GM19372 (cell line): ENCODE measurements around the gene ZNF503.

ENCODE experiments used
- ATAC-seq: cut with Tn5 transposase; IDR thresholded peaks from one replicate; pipeline ENCODE4 v1.9.1; 2021; ENCODE audit warnings: mild to moderate bottlenecking, low read depth, moderate library complexity; ENCODE audit not compliant: unreplicated experiment

ZNF503 gene

GRCh38 chr10:75357500-75357899 is 44.1 kb downstream of the ZNF503 start:
- no peak for ATAC-seq

- no peak for ATAC-seq
Observed at GRCh38 chr10:75356484-75356883, 45.1 kb downstream of the ZNF503 start.

GRCh38 chr10:75355706-75356105 is 45.9 kb downstream of the ZNF503 start:
- ATAC-seq = no peak

DNA sequence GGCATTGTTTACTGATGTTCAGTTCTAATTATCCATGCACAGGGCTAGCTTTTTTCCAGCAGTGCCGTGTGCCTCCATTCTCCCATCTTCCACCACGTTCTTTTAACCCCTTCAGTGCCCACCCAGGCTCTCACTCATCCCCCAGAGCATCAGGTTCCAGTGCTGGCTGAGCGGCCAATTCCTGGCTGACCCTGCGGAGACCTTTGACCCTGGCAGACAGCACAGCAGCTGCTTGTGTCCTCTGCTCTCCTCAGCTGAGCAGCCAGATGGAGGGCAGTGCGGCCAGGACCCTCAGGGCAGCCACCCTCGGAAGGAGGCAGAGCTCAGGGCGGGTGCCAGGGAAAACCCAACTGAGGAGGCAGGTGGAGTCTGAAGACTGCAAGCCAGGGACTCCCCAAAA is 48.4 kb downstream of the ZNF503 start:
- ATAC-seq = no peak

GRCh38 chr10:75352650-75353049 is 48.9 kb downstream of the ZNF503 start:
- no peak for ATAC-seq

GRCh38 chr10:75351637-75352036 is 49.9 kb downstream of the ZNF503 start:
- no peak for ATAC-seq

DNA sequence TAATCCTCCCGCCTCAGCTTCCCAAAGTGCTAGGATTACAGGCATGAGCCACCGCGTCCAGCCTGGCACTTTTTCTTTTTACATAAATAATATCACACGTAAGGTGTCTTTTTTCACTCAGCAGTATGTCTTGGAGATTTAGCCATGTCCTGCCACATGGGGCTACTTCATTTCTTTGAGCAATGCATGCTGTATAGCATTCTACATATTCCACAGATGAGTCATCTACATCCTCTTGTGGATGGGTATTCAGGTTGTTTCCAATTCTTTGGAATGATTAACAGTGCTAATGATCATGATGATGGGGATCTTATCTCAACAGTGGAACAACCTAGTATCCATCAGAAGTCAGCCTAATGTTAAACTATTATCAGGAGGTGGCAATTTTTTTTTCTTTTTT is 50.8 kb downstream of the ZNF503 start:
- no peak for ATAC-seq
